Measurements from ENCODE around the gene SORCS2.

Gene SORCS2

GRCh38 chr4:7762376-7763030, 570.2 kb downstream of the SORCS2 start:
- H3K4me1 ChIP-seq (ENCODE audit: low read length) = peaks cover 8% of the 10 kb centered on the region; the same call in 1 of the 2 replicates
- no peaks in the 10 kb centered on the region for H3K9me3 ChIP-seq (ENCODE audit: insufficient read depth, low read length)
- no peak overlapping the region for H3K4me2 ChIP-seq (ENCODE audit: low read length)
- no peak overlapping the region for H3K27ac ChIP-seq (ENCODE audit: low read length)
- no peak overlapping the region for H3K4me3 ChIP-seq (ENCODE audit: low read length)
- H3K9ac ChIP-seq (ENCODE audit: low read length) = no peak overlapping the region
- no peaks in the 10 kb centered on the region for H3K36me3 ChIP-seq (replicated peaks; ENCODE audit: low read depth, low read length)
- TF ChIP-seq EZH2phosphoT487 (IDR thresholded peaks at IDR 0.05; ENCODE audit: low read depth) = no peak
- no peak for TF ChIP-seq CTCF (IDR thresholded peaks at IDR 0.05; ENCODE audit: low read depth, low read length)
- no peaks in the 10 kb centered on the region for H3K79me2 ChIP-seq (ENCODE audit: low read length)
- peaks cover 8% of the 10 kb centered on the region; the same call in 1 of the 2 replicates for H3K27me3 ChIP-seq (ENCODE audit: low read depth, low read length)
- no peaks in the 10 kb centered on the region for H4K20me1 ChIP-seq (ENCODE audit: insufficient read depth, low read length)
- H2AFZ ChIP-seq (ENCODE audit: low read depth, low read length) = no peak overlapping the region

DNA sequence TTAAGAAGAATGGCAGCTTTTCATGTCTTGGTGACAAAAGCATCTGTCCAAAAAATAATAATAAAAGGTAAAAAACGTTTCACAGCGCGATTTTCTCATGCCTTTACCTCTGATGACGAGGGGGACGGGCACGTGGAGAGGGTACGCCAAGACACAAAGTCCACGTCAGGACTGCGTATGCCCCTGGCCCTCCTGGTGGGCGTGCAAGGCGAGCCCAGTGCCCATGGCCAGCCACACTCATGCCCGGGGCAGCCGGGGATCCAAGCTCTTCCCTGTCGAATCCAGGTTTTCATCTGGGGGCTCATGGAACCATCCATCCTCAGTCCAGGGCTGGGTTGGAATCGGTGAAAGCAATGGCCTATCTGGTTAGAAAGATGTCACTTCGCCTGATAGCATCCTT, 570.8 kb downstream of the SORCS2 start:
- Histone ChIP-seq H3K27me3 (ENCODE audit: low read depth, low read length) (peaks cover 8% of the 10 kb centered on the region; the same call in 1 of the 2 replicates), H3K9ac (ENCODE audit: low read length) (no peak overlapping the region), H4K20me1 (ENCODE audit: insufficient read depth, low read length) (no peaks in the 10 kb centered on the region), H3K36me3 (replicated peaks; ENCODE audit: low read depth, low read length) (no peaks in the 10 kb centered on the region), H3K9me3 (ENCODE audit: insufficient read depth, low read length) (no peaks in the 10 kb centered on the region), H3K27ac (ENCODE audit: low read length) (no peak overlapping the region), H3K79me2 (ENCODE audit: low read length) (no peaks in the 10 kb centered on the region), H2AFZ (ENCODE audit: low read depth, low read length) (no peak overlapping the region), H3K4me3 (ENCODE audit: low read length) (no peak overlapping the region), H3K4me2 (ENCODE audit: low read length) (no peak overlapping the region), H3K4me1 (ENCODE audit: low read length) (peaks cover 8% of the 10 kb centered on the region; the same call in 1 of the 2 replicates)
- TF ChIP-seq CTCF (IDR thresholded peaks at IDR 0.05; ENCODE audit: low read depth, low read length) = no peak
- TF ChIP-seq EZH2phosphoT487 (IDR thresholded peaks at IDR 0.05; ENCODE audit: low read depth) = no peak

- Histone ChIP-seq H3K27ac (ENCODE audit: low read length) (no peak overlapping the region), H3K9me3 (ENCODE audit: insufficient read depth, low read length) (no peaks in the 10 kb centered on the region), H3K79me2 (ENCODE audit: low read length) (no peaks in the 10 kb centered on the region), H3K27me3 (ENCODE audit: low read depth, low read length) (peaks cover 5% of the 10 kb centered on the region; the same call in 1 of the 2 replicates), H3K36me3 (replicated peaks; ENCODE audit: low read depth, low read length) (no peaks in the 10 kb centered on the region), H3K9ac (ENCODE audit: low read length) (no peak overlapping the region), H3K4me2 (ENCODE audit: low read length) (no peak overlapping the region), H2AFZ (ENCODE audit: low read depth, low read length) (no peak overlapping the region), H3K4me1 (ENCODE audit: low read length) (peaks cover 8% of the 10 kb centered on the region; the same call in 1 of the 2 replicates), H3K4me3 (ENCODE audit: low read length) (no peak overlapping the region), H4K20me1 (ENCODE audit: insufficient read depth, low read length) (no peaks in the 10 kb centered on the region)
- no peak for TF ChIP-seq EZH2phosphoT487 (IDR thresholded peaks at IDR 0.05; ENCODE audit: low read depth)
- no peak for TF ChIP-seq CTCF (IDR thresholded peaks at IDR 0.05; ENCODE audit: low read depth, low read length)
These were observed 571.5 kb downstream of the SORCS2 start for GRCh38 chr4:7763788-7764187.

DNA sequence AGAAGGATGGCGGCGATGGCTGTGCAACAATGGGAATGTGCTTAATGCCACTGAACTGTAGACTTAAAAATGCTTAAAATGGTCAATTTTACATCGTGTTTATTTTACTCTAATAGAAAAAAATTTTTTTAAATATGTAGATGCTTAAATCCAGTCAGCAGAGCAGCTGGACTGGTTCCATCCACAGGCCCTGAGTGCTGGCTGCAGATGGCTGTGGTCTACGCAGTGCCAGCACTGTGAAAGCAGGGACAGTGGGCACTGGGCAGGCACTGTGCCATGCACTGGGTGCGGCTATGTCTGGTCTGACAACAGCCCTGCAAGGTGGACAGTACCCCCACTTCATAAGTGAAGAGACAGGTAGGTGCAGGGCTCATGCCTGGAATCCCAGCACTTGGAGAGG, 572.1 kb downstream of the SORCS2 start:
- no peak overlapping the region for H3K9ac ChIP-seq (ENCODE audit: low read length)
- H3K27me3 ChIP-seq (ENCODE audit: low read depth, low read length) = peaks cover 5% of the 10 kb centered on the region; the same call in 1 of the 2 replicates
- H3K36me3 ChIP-seq (replicated peaks; ENCODE audit: low read depth, low read length) = no peaks in the 10 kb centered on the region
- no peak overlapping the region for H3K27ac ChIP-seq (ENCODE audit: low read length)
- TF ChIP-seq EZH2phosphoT487 (IDR thresholded peaks at IDR 0.05; ENCODE audit: low read depth) (no peak), CTCF (IDR thresholded peaks at IDR 0.05; ENCODE audit: low read depth, low read length) (no peak)
- H3K4me2 ChIP-seq (ENCODE audit: low read length) = no peak overlapping the region
- no peaks in the 10 kb centered on the region for H4K20me1 ChIP-seq (ENCODE audit: insufficient read depth, low read length)
- peaks cover 6% of the 10 kb centered on the region; the same call in 1 of the 2 replicates for H3K4me1 ChIP-seq (ENCODE audit: low read length)
- no peak overlapping the region for H3K4me3 ChIP-seq (ENCODE audit: low read length)
- H3K9me3 ChIP-seq (ENCODE audit: insufficient read depth, low read length) = no peaks in the 10 kb centered on the region
- H2AFZ ChIP-seq (ENCODE audit: low read depth, low read length) = no peak overlapping the region
- H3K79me2 ChIP-seq (ENCODE audit: low read length) = no peaks in the 10 kb centered on the region
